ENCODE results near the gene DCN.
A peak's percentile ranks its signal among the peaks of the same experiment; 100 is the strongest.
"Not testable (repeated sequence)": the region's sequence is repeated elsewhere in the genome, so short reads cannot be mapped to it uniquely, and the experiment has no call there.

Gene DCN, protein sequence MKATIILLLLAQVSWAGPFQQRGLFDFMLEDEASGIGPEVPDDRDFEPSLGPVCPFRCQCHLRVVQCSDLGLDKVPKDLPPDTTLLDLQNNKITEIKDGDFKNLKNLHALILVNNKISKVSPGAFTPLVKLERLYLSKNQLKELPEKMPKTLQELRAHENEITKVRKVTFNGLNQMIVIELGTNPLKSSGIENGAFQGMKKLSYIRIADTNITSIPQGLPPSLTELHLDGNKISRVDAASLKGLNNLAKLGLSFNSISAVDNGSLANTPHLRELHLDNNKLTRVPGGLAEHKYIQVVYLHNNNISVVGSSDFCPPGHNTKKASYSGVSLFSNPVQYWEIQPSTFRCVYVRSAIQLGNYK

DNA sequence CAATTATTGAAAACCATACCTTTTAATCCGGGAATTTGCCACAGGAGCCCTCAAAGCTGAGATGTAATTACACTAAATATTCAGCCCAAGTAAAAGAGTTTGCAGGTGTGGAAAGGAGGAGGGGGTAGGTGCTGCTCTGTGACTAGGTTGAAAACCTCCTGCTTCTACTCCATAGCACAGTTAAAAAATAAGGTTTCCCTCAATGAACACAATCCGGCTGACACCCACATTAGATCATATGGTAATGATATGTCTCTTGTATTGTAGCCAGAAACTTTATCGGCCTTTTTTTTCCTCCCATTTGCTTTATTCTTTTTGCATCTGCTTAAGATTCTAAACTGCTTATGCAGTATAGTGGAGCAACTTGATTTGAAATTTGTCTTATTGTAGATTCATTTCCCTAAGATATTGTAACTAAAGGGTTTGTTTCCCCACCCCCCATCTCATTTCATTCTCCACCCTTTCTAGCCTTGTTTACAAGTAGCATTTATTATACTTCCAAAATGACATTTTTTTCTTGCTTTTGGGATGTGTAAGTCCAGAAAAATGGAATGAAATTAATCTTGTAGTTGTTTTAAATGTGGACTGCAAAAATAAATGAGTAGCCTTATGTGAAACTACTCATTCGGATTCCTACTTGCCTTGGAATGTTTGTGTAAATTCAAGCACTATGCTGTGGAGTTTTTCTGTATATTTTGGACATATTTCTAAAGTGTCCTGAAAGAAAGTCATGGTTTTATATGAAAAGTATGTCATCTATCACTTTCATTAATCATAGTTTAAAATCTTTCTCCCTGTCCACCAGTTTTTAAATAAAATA lies at the start of gene DCN:
TSS of gene DCN (minus strand) at position 182 of the 820 bp plus-strand sequence. CDS start 4,265 bp downstream, outside the sequence.
- DNase-seq: no peak

DNA sequence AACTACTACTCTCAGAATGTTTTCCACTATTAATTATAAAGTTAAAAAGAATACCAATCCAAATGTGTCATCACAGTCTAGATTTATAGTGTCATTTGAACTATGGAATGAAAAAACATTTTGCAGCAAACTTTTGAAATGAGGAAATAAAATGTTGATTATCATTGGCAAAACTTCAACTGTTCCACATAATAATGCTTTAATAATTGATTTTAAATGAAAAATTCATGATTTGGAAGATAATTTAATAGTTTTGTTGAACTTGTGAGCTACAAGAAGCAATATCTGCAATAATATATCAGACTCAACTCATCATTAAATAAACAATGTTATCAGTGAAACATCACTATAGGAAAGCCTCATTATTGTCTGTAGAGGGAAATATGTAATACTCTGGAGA lies 48.2 kb upstream of the DCN start:
- no peak for DNase-seq

DNA sequence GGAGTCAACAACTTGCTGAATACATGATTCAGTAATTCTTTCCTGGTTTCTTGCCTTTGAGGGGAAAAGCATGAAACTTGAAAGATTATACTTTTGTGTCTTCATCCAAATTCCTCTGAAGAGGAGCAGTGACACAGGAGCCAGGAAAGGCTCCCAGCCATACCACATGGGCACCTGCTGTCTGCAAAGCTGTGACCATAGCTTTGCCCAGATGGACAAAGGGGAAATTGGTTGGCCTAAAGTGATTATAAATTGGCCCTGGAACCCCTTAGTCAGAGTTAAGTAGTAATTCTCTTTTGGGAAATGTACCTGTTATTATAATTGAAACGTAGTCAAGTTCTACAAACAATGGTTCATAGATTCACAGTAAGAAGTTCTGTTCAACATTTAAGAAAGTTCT lies 44.3 kb upstream of the DCN start:
- no peak for DNase-seq

DNA sequence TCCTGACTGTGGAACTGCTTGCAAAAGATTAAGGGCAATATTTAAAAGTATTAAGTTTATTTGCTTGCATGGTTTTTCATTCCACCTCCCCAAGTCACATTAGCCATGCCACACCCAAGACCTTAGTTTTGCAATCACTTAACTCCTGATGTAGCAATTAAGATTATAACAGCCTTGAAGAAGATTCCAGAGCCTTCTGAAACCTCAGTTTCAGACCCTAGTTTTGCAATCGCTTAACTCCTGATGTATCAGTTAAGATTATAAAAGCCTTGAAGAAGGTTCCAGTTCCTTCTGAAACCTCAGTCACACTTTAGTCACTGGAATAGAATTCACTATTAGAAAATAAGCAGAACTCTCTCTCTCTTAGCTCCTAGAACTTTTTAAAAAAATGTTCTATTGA lies 42.7 kb upstream of the DCN start:
- no peak for DNase-seq

DNA sequence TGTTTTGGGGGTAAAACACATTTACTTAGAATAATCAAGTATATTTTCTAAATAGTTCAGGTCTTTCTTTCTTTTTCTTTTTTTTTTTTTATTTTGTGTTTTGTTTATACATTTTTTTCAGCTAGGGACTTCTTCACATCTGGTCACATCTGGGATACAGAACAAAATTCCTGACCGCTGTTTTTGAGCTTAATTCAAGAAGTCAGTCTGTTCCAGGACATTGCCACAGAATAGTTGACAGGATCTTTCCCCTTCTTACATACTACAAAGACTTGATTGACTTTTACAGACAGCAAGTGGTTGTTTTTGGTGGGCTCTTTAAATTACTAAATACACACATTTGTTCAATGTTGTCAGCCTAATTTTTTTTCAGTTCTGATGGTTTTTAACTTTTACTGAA lies 41.8 kb upstream of the DCN start:
- no peak for DNase-seq

DNA sequence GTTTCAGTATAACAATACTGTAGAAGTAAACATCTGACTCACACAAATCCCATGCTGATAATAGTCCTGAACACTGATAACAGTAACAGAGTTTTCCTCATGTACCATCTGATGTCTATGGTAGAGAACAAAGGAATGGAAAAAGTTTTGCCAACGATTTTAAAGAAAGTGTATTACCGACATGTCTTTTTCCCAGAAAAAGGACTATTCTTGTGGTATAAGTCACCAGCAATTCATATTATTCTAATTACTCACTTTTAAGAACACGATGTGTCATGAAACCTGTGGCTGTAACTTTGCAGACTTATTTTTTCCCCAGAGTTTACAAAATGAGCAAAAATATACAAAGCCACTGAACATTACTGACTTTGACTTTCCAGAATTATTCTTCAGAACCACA lies 40.1 kb upstream of the DCN start:
- DNase-seq: peak; percentile 10

DNA sequence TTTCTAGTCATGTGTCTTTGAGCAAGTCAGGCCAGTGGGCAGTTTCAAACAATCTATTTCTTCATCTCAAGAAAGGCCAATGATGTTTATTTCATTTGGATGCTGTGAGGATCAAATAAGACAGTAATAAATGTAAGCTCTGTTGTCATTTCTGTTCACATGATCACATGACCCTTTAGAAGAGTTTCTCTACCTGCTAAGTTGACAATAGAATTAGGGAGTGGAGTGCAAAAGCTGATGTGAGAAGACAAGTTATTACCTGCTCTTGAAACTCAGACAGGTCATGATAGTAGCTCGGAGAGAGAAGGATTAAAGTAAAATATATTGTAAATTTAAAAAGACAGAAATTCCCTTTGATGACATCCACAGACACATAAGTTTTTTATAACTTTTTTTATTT lies 37.3 kb upstream of the DCN start:
- DNase-seq: no peak

DNA sequence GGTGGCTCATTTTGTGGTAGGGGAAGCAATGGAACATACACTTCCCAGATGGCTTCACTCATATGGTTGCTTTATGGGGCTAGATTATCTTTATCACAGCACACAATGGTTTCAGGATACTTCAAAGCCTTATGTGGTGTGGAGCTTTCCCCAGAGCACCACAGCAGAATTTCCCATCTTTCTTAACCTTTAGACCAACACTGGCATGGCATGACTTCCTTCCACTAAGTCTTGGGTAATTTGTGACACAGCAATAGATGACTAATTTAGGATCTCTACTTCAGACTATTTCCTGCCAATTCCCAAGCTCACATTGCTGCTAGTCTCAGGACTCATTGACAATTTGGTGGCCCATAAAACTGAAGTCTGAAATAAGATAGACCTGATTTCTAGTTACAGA lies 36.9 kb upstream of the DCN start:
- peak; percentile 35 for DNase-seq

DNA sequence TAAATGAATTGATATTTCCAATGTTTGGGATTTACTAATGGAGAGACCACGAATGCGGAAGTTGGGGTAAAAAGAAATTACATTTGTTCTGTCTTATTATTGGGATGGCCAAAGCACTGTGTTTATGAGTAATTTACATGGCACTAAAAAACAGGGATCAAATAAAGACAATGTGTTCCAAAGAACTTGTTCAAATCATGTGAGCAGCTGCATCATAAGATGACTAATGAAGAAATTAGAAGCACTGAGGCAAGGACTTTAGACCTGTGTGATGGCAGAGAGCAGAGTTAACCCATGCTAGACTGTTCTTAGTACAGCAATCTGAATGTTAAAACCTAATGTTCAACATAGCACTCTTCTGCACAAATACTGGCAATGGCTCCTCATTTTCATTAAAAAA lies 34.3 kb upstream of the DCN start:
- DNase-seq: peak; percentile 21

DNA sequence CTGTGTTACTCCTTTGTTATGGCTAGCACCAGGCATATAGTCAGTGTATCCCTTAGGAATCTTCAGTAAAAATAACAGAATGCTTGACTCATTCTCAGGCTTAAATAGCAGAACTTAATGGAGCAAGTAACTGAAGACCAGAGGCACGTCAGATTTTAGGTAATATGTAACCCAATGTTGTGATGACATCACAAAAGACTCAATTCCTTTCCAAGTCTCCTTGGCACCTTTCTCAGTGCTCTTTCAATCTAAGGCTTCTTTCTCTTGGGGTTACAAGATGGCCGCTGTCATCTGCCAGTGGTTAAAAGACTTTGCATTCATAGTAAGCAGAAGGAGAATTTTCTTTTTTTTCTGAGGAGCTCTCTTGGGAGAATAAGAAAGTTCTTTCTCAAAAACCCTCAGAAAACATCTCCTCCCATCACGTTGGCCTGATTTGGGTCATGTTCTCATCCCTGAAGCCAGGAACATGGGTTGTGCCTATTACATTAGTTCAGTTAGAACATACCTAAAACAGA lies 33.4 kb upstream of the DCN start:
- peak; percentile 99 for DNase-seq

DNA sequence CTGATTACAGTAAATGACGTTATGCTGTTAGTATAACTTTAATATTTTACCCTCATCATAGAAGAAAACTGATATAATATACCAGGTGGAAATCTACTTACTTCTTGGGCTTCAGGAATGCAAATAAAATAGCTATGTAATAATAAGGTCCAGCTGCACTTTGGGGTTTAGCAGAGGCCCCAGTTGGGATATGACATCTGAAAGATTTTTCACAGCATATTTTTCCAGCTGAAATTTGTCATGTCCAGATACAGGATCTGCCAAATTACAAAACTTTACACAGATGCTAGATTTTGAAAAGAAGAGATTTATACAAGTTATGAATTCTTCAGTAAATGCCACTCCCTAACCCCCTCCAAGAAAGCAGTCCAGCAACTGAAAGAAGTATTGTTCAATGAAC lies 29.2 kb upstream of the DCN start:
- no peak for DNase-seq

DNA sequence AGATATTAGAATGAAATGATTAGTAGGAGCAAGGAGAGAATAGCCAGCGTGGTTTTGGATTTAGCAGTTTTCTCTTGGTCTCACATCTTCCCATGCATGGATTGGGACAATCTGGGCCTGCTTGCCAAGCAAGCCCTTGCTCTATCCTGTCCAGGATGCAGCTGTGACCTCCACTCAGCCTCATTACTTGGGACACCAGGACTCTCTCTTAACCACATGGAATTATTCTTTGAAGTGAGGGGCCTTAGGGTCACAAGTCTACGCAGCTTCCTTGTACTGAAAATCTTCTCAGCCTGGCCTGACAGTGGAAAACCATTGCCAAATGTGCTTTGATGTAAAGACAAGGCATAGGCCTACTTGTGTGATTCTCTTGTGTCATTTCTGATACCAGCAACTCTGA lies 28.0 kb upstream of the DCN start:
- DNase-seq: no peak

DNA sequence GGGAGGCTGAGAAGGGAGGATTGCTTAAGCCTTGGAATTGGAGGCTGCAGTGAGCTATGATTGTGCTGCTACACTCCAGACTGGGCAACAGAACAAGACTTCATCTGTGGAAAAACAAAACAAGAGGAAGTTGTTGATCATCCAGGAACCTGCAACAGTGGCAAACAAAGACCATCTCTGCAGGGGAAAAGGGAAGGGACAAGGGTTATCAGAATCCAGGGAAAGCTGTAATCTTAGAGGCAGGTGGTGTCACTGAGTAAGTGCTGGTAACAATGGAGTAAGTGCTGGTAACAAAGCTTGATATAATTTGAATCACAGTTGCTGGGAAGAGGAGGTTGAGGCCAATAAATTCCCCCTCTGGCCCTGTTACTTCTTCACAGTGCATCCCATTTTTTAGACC lies 27.5 kb upstream of the DCN start:
- no peak for DNase-seq

DNA sequence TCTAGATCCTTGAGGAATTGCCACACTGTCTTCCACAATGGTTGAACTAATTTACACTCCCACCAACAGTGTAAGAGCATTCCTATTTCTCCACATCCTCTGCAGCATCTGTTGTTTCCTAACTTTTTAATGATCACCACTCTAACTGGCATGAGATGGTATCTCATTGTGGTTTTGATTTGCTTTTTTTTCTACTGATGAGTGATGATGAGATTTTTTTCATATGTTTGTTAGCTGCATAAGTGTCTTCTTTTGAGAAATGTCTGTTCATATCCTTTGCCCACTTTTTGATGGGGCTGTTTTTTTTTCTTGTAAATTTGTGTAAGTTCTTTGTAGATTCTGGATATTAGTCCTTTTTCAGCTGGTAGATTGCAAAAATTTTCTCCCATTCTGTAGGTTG lies 24.7 kb upstream of the DCN start:
- DNase-seq: not testable (repeated sequence)

DNA sequence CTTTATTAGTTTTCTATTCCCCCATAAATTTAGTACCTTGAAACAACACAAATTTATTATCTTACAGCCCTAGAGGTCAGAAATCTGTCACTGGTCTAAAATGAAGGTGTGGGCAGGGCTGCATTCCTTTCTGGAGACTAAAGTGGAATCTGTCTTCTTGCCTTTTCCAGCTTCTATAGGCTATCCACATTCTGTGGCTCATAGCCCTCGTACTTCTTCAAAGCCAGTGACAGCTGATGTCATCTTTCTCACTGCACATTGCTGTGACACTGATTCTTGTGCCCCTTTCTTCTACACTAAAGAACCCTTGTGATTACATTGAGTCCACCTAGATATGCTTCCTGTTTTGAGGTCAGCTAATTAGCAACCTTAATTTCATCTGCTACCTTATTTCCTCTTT lies 23.2 kb upstream of the DCN start:
- peak; percentile 32 for DNase-seq

DNA sequence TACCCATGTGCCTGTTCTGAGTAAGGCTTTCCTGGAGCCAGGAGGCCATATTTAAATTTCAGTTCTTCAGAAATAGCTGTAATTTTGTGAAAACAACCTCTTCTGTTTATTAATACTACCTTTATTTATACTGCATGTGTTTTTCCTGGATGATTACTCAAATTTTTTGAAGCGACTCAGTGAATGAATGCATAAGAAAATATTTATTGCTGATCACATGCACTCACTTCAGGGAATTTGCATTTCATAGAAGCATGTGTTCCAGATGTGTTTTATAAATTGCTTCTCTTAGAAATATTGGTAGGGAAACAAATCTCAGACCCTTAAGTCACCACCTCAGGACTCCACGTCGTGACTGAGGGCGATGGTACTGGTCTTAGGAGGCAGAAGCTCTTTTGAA lies 21.8 kb upstream of the DCN start:
- no peak for DNase-seq

DNA sequence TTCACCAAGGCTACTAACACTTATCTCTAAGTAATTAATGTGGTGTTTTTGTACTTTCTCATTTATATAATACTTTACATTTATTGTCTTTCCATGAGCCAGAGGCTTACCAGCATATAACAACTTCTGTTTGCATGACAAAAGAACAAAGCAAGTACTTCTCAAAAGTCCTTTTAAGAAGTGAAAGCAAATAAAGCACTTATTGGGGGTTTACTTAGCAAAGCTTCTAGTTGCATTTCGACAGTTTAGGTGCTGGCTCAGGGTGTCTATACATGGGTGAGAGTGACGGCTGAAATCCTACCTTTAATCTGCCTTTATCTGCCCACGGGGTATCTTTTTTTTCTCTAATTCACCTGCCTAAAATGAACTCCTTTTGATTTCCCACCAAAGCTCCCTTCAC lies 21.0 kb upstream of the DCN start:
- DNase-seq: no peak

DNA sequence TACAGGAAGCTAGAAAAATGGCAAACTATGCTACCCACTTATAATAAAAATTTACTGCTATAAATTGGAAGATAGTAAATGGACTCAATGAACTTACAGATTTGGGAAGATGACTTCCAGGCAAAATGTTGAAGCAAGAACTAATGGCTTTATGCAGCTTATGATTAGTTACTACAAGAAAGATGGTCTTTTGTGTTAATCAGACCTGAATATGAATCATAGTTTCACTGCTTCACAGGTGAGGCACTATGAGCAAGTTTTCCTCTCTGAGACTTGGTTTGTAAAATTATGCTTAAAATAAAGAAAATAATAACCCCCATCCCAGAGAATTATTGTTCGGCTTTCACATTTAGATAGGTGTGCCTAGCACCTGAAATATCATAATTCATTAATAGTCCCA lies 19.8 kb upstream of the DCN start:
- no peak for DNase-seq

DNA sequence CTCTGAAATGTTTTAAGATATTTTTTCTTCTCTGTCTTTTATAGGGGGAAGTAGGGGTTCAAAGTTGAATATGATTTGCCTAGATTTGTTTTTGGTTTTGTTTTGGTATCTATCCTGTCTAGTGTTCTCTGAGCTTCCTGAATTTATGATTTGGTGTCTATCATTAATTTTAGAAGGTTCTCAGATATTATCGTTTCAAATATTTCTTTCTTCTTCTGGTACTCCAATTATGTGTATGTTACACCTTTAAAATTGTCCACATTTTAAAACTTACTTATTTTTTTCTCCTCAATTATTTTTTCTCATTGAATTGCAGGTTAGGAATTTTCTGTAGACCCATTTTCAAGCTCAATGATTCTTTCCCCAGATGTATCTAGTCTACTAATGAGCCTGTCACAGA lies 13.8 kb upstream of the DCN start:
- no peak for DNase-seq

DNA sequence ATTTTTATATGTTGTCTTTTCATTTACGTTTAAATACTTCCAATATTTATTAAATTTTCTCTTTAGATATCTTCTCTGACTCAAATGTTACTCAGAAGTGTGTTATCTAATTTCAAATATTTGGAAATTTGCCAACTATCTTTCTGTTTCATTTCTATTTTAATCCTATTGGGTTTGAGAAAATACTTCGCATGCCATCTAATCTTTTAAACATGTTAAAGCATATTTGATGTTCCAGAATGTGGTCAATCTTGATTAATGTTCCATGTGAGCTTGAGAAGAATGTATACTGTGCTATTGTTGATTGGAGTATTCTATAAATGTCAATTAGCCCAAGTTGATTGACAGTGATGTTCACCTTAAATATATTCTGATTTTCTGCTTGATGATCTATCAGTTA lies 11.9 kb upstream of the DCN start:
- DNase-seq: no peak

DNA sequence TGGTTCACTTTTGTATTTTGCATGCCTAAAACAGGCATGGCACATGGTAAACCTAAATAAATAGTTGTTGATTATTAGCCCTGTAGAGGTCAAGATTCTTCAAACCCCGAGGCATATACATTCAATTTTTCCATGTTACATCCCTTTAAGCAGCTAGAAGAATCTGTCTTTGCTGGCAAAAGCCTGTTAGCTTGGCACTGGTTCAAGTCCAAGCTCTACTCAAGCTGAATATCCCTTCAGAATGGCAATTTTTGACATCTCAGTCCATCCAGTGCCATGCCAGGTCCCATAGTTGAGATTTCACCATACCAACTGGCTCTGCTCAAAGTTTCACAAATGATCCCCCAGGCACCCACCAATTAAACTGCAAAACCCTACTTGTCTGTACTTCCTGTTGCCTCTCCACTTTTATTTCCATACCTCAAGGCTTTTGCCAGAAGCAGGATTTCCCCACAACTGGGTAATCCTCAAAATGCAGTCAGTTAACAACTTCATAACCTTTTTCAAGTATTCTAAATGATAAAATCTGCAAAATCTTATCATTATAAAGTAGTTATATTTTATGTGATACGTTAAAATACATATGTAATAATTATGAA lies 9.0 kb upstream of the DCN start:
- no peak for DNase-seq

DNA sequence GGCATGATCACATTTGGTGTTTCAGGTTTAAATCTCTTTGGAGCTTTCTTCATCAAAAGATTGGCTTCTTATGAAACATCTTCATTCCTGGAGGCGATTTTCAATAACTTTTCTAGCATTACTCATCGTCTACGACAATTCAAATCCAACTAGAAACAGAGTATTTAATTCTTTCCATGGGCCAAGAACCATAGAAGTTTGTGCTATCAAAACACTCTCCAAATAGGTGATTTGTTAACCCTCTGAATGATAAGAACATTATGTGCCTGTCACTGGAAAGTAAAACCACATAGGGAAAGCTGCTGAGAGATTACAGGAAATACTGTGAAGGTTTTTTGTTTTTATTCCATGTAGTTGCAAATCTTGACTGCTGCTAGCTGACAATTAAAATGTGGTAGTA lies 6.9 kb upstream of the DCN start:
- no peak for DNase-seq

DNA sequence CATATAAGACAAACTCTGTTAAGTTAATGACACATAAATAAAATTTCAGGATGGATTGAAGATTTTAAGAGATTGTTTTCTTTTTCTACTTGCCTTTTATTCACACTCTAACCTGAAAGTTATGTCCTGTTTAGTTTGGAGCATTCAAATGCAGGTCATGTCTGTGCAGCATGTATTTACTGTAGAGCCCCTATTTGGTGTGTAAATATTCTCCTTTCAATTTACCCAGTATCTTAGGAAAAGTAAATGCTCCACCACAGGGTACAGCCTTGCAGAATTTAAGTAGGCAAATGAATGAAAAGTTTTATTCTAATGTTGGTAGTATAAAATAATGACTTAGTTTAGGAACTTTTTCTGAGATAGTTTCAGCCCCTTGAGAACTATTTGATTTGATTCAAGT lies 6.2 kb upstream of the DCN start:
- no peak for DNase-seq

DNA sequence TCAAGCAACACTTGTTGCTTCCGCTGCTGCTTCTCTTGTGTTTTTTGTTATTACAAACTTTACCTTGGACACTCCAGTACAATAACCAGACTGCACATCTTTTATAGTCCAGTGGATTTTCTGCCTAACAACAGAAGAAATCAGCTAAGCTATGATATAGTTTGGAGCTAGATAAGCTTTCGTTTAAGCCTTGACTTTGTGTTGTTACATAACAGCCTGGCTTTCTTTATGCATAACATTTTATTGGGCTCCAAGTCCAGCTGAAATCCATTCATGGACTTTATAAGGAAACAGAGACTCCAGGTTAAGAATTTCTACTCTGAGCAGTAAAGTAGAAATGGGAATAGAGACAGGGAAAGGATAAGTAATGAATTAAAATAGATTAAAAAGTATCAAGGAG lies 3.5 kb upstream of the DCN start:
- DNase-seq: no peak
